HL-60 (cell line): ENCODE data around the gene ENTPD3.
A peak's percentile ranks its signal among the peaks of the same experiment; 100 is the strongest.

Source experiments
- CTCF ChIP-seq: IDR thresholded peaks from one replicate; pipeline ENCODE4 v1.5.1; 2011; ENCODE audit warnings: low read length, control low read depth, inconsistent platforms; ENCODE audit not compliant: insufficient read depth
- GABPA ChIP-seq: IDR thresholded peaks from 2 replicates; pipeline ENCODE4 v1.6.1; 2012; ENCODE audit warnings: low read depth
- POLR2AphosphoS5 ChIP-seq: IDR thresholded peaks from 2 replicates; pipeline ENCODE4 v1.6.1; 2012; ENCODE audit warnings: low read depth
- SPI1 ChIP-seq: IDR thresholded peaks from 2 replicates; pipeline ENCODE4 v1.6.1; 2012; ENCODE audit warnings: low read depth, mild to moderate bottlenecking, borderline replicate concordance
- TF ChIP-seq, protein P1 (sequence below): IDR thresholded peaks from 2 replicates; pipeline ENCODE4 v1.6.1; 2012; ENCODE audit warnings: low read depth; ENCODE audit not compliant: insufficient replicate concordance

GRCh38 chr3:40437889-40438288 lies 50.9 kb downstream of the ENTPD3 start:
- no peak for TF ChIP-seq CTCF
- TF ChIP-seq, protein P1, sequence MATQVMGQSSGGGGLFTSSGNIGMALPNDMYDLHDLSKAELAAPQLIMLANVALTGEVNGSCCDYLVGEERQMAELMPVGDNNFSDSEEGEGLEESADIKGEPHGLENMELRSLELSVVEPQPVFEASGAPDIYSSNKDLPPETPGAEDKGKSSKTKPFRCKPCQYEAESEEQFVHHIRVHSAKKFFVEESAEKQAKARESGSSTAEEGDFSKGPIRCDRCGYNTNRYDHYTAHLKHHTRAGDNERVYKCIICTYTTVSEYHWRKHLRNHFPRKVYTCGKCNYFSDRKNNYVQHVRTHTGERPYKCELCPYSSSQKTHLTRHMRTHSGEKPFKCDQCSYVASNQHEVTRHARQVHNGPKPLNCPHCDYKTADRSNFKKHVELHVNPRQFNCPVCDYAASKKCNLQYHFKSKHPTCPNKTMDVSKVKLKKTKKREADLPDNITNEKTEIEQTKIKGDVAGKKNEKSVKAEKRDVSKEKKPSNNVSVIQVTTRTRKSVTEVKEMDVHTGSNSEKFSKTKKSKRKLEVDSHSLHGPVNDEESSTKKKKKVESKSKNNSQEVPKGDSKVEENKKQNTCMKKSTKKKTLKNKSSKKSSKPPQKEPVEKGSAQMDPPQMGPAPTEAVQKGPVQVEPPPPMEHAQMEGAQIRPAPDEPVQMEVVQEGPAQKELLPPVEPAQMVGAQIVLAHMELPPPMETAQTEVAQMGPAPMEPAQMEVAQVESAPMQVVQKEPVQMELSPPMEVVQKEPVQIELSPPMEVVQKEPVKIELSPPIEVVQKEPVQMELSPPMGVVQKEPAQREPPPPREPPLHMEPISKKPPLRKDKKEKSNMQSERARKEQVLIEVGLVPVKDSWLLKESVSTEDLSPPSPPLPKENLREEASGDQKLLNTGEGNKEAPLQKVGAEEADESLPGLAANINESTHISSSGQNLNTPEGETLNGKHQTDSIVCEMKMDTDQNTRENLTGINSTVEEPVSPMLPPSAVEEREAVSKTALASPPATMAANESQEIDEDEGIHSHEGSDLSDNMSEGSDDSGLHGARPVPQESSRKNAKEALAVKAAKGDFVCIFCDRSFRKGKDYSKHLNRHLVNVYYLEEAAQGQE = peak; percentile 91
- no peak for TF ChIP-seq GABPA
- TF ChIP-seq SPI1 = peak; percentile 12; the same call in 1 of the 2 replicates
- TF ChIP-seq POLR2AphosphoS5 = no peak
